Testis (tissue), 3 donors: Measurements from ENCODE around the gene GRXCR2. TPM values are rescaled to one million over a fixed set of nuclear protein-coding genes. Genes with fewer than 3 reads are reported as not detected.

Source experiments
- DNase-seq: peaks from one replicate; pipeline ENCODE4 v3.0.0-alpha.2; 2019
- H3K27ac ChIP-seq, 2 donors: fragments of 200-600 bp; sonication (generic); one replicate each; pipeline ENCODE4 v1.5.1; 2019
- H3K27me3 ChIP-seq: fragments of 200-600 bp; sonication (generic); one replicate; pipeline ENCODE4 v1.5.1; 2019
- H3K36me3 ChIP-seq: fragments of 200-600 bp; sonication (generic); one replicate; pipeline ENCODE4 v1.5.1; 2017; ENCODE audit warnings: low read depth; ENCODE audit errors: missing control alignments
- H3K4me1 ChIP-seq: fragments of 200-600 bp; sonication (generic); one replicate; pipeline ENCODE4 v1.5.1; 2019
- H3K4me3 ChIP-seq, 2 donors: fragments of 200-600 bp; sonication (generic); one replicate each; pipeline ENCODE4 v1.5.1; 2017 to 2019
- H3K9me3 ChIP-seq: fragments of 200-600 bp; sonication (generic); one replicate; pipeline ENCODE4 v1.5.1; 2017
- CTCF ChIP-seq, 3 experiments: fragments of 450-650 bp in 2 of 3; fragments of 200-600 bp in 1 of 3; sonication (generic) in 1 of 3; IDR thresholded peaks; one replicate each; pipeline ENCODE4 v1.5.1; 2016 to 2019; ENCODE audit warnings: antibody characterized with exemption in 3 of 3, mild to moderate bottlenecking in 2 of 3, moderate library complexity in 1 of 3
- POLR2A ChIP-seq: fragments of 450-650 bp; IDR thresholded peaks from one replicate; pipeline ENCODE4 v1.6.1; 2017; ENCODE audit warnings: antibody characterized with exemption, mild to moderate bottlenecking, moderate library complexity
- WGBS, 2 donors: methylation state at CpG; one replicate each; pipeline ENCODE4 v1.1.5; 2018; 5-methylcytosine and 5-hydroxymethylcytosine counted together
- intact Hi-C: fragments of 100-400 bp; cut with DNase I; formaldehyde crosslinking; loops from one replicate; pipeline ENCODE4 v1.15.1; 2023; ENCODE audit warnings: low total_unique reads
- polyA plus RNA-seq: library from polyadenylated mRNA; stranded (reverse); fragments of 350-450 nt; fragmentation: Illumina TruSeq; extraction: RNeasy Lipid Tissue Mini Kit (QIAGEN cat#74804); gene quantifications from one replicate; pipeline ENCODE4 v1.2.3, GENCODE V29; 2014; ENCODE audit warnings: low read depth, low replicate concordance; ENCODE audit not compliant: insufficient read depth
- total RNA-seq, 2 donors: library from RNA; depleted of rRNA; stranded (reverse); fragments of >200 nt; gene quantifications; one replicate each; pipeline ENCODE4 v1.2.3, GENCODE V29; 2016

GRXCR2 gene
- total and polyA plus RNA-seq, 3 donors from 2014 or later = 0.31 to 0.99 TPM; not detected in 1

GRCh38 chr5:145918397-145918796 lies 45.6 kb upstream of the GRXCR2 start:
- H3K4me1 ChIP-seq = no peaks in the 10 kb centered on the region
- H3K36me3 ChIP-seq = no peaks in the 10 kb centered on the region
- H3K27ac ChIP-seq = no peak overlapping the region
- no peaks in the 10 kb centered on the region for H3K27me3 ChIP-seq
- WGBS, 2 donors = 78 to 88% methylated on average over 2 of the region's 2 CpGs
- no peak for DNase-seq
- H3K9me3 ChIP-seq = no peaks in the 10 kb centered on the region
- intact Hi-C loops = no loop called here
- no peak overlapping the region for H3K4me3 ChIP-seq
- TF ChIP-seq POLR2A (no peak), CTCF (IDR thresholded peaks at IDR 0.05) (no peak)

GRCh38 chr5:145917288-145917687 lies 44.5 kb upstream of the GRXCR2 start:
- no peaks in the 10 kb centered on the region for H3K27me3 ChIP-seq
- intact Hi-C loops = no loop called here
- H3K4me1 ChIP-seq = no peaks in the 10 kb centered on the region
- H3K4me3 ChIP-seq = no peak overlapping the region
- H3K36me3 ChIP-seq = no peaks in the 10 kb centered on the region
- H3K9me3 ChIP-seq = no peaks in the 10 kb centered on the region
- H3K27ac ChIP-seq = no peak overlapping the region
- DNase-seq = no peak
- TF ChIP-seq POLR2A = no peak
- TF ChIP-seq CTCF (IDR thresholded peaks at IDR 0.05) = no peak

GRCh38 chr5:145915970-145916638 lies 43.3 kb upstream of the GRXCR2 start:
- no peaks in the 10 kb centered on the region for H3K36me3 ChIP-seq
- intact Hi-C loops = no loop called here
- no peak overlapping the region for H3K27ac ChIP-seq
- 78 to 85% methylated on average over 7 of the region's 7 CpGs for WGBS, 2 donors
- no peak for DNase-seq
- no peaks in the 10 kb centered on the region for H3K27me3 ChIP-seq
- H3K4me1 ChIP-seq = no peaks in the 10 kb centered on the region
- no peak for TF ChIP-seq CTCF (IDR thresholded peaks at IDR 0.05)
- no peak for TF ChIP-seq POLR2A
- no peaks in the 10 kb centered on the region for H3K9me3 ChIP-seq
- no peak overlapping the region for H3K4me3 ChIP-seq

- no peak for DNase-seq
- TF ChIP-seq POLR2A = no peak
- TF ChIP-seq CTCF (IDR thresholded peaks at IDR 0.05) = no peak
- Histone ChIP-seq H3K27ac (no peak overlapping the region), H3K4me3 (no peak overlapping the region), H3K27me3 (no peaks in the 10 kb centered on the region), H3K4me1 (no peaks in the 10 kb centered on the region), H3K36me3 (no peaks in the 10 kb centered on the region), H3K9me3 (no peaks in the 10 kb centered on the region)
- WGBS, 2 donors = 93% methylated on average over 7 of the region's 7 CpGs
- intact Hi-C loops = no loop called here
Observed at GRCh38 chr5:145913701-145914100, 40.9 kb upstream of the GRXCR2 start.

- Histone ChIP-seq H3K27ac (no peak overlapping the region), H3K4me3 (no peak overlapping the region), H3K4me1 (no peaks in the 10 kb centered on the region), H3K9me3 (no peaks in the 10 kb centered on the region), H3K36me3 (no peaks in the 10 kb centered on the region), H3K27me3 (no peaks in the 10 kb centered on the region)
- intact Hi-C loops = no loop called here
- no peak for DNase-seq
- 91 to 93% methylated on average over 5 of the region's 5 CpGs for WGBS, 2 donors
- no peak for TF ChIP-seq CTCF (IDR thresholded peaks at IDR 0.05)
- no peak for TF ChIP-seq POLR2A
Observed at GRCh38 chr5:145912594-145912993, 39.8 kb upstream of the GRXCR2 start.
